H9 (cell line): ENCODE measurements around the gene CXCL14. TPM values are rescaled to one million over a fixed set of nuclear protein-coding genes. Genes with fewer than 3 reads are reported as not detected.

Experiments
- DNase-seq: peaks from one replicate; pipeline ENCODE4 v3.0.0-alpha.2; 2017
- H2AFZ ChIP-seq: one replicate; pipeline ENCODE4 v1.6.1; 2013; ENCODE audit warnings: mild to moderate bottlenecking, low read length, control low read depth, moderate library complexity
- H2AK5ac ChIP-seq: 2 replicates; pipeline ENCODE4 v1.6.1; 2013; ENCODE audit warnings: low read length, control low read depth, mixed read lengths; ENCODE audit not compliant: insufficient read length
- H2BK120ac ChIP-seq: one replicate; pipeline ENCODE4 v1.6.1; 2013; ENCODE audit warnings: low read depth, mild to moderate bottlenecking, low read length, control low read depth, inconsistent platforms; ENCODE audit not compliant: poor library complexity, severe bottlenecking
- H2BK12ac ChIP-seq: 2 replicates; pipeline ENCODE4 v1.6.1; 2013; ENCODE audit warnings: low read length, control low read depth, mixed read lengths, low read depth; ENCODE audit not compliant: insufficient read length
- H2BK15ac ChIP-seq: 2 replicates; pipeline ENCODE4 v1.6.1; 2013; ENCODE audit warnings: low read depth, low read length, control low read depth
- H2BK20ac ChIP-seq: one replicate; pipeline ENCODE4 v1.6.1; 2013; ENCODE audit warnings: low read depth, mild to moderate bottlenecking, low read length, control low read depth, inconsistent platforms; ENCODE audit not compliant: poor library complexity, severe bottlenecking
- H2BK5ac ChIP-seq: 2 replicates; pipeline ENCODE4 v1.6.1; 2013; ENCODE audit warnings: low read length, control low read depth, mixed read lengths; ENCODE audit not compliant: insufficient read length
- H3K14ac ChIP-seq: 2 replicates; pipeline ENCODE4 v1.6.1; 2013; ENCODE audit warnings: low read length, control low read depth; ENCODE audit not compliant: insufficient read depth
- H3K18ac ChIP-seq: 2 replicates; pipeline ENCODE4 v1.6.1; 2013; ENCODE audit warnings: low read depth, mild to moderate bottlenecking, mixed read lengths, low read length, control low read depth; ENCODE audit not compliant: insufficient read length
- H3K23ac ChIP-seq: 2 replicates; pipeline ENCODE4 v1.6.1; 2013; ENCODE audit warnings: low read length, control low read depth, mixed read lengths, low read depth; ENCODE audit not compliant: insufficient read length
- H3K23me2 ChIP-seq: 2 replicates; pipeline ENCODE4 v1.6.1; 2013; ENCODE audit warnings: low read depth, mild to moderate bottlenecking, mixed read lengths, low read length, control low read depth; ENCODE audit not compliant: insufficient read length, poor library complexity, severe bottlenecking
- H3K27ac ChIP-seq: 2 replicates; pipeline ENCODE4 v1.5.1; 2013; ENCODE audit warnings: low read length, control low read depth, mixed read lengths, low read depth; ENCODE audit not compliant: insufficient read length
- H3K27me3 ChIP-seq: 2 replicates; pipeline ENCODE4 v1.6.1; 2013; ENCODE audit warnings: low read length, control low read depth, inconsistent platforms; ENCODE audit not compliant: insufficient read depth
- H3K4ac ChIP-seq: 2 replicates; pipeline ENCODE4 v1.6.1; 2013; ENCODE audit warnings: low read depth, mild to moderate bottlenecking, control low read depth, inconsistent platforms, low read length, moderate library complexity
- H3K4me1 ChIP-seq: 2 replicates; pipeline ENCODE4 v1.6.1; 2013; ENCODE audit warnings: low read length, control low read depth, inconsistent platforms; ENCODE audit not compliant: insufficient read depth
- H3K4me2 ChIP-seq: 2 replicates; pipeline ENCODE4 v1.6.1; 2013; ENCODE audit warnings: low read length, control low read depth, mixed read lengths; ENCODE audit not compliant: insufficient read length, insufficient read depth
- H3K56ac ChIP-seq: 2 replicates; pipeline ENCODE4 v1.6.1; 2013; ENCODE audit warnings: low read depth, mild to moderate bottlenecking, mixed read lengths, low read length, control low read depth; ENCODE audit not compliant: insufficient read length
- H3K79me1 ChIP-seq: 2 replicates; pipeline ENCODE4 v1.6.1; 2013; ENCODE audit warnings: low read depth, mild to moderate bottlenecking, moderate library complexity, low read length, control low read depth, inconsistent platforms; ENCODE audit not compliant: insufficient read depth, poor library complexity, severe bottlenecking
- H3K79me2 ChIP-seq: 2 replicates; pipeline ENCODE4 v1.6.1; 2013; ENCODE audit warnings: low read length, control low read depth, inconsistent platforms; ENCODE audit not compliant: insufficient read depth
- H3K9ac ChIP-seq: 2 replicates; pipeline ENCODE4 v1.6.1; 2013; ENCODE audit warnings: low read length, control low read depth, mixed read lengths; ENCODE audit not compliant: insufficient read length; ENCODE audit errors: extremely low read depth
- H3K9me3 ChIP-seq: one replicate; pipeline ENCODE4 v1.6.1; 2013; ENCODE audit warnings: low read depth, low read length, inconsistent platforms; ENCODE audit not compliant: control insufficient read depth
- H3T11ph ChIP-seq: one replicate; pipeline ENCODE4 v1.6.1; 2013; ENCODE audit warnings: mild to moderate bottlenecking, low read length, control low read depth, inconsistent platforms
- H4K20me1 ChIP-seq: one replicate; pipeline ENCODE4 v1.6.1; 2013; ENCODE audit not compliant: control insufficient read depth, insufficient read length, insufficient read depth
- H4K5ac ChIP-seq: 2 replicates; pipeline ENCODE4 v1.6.1; 2013; ENCODE audit warnings: low read depth, mild to moderate bottlenecking, mixed read lengths, low read length, control low read depth; ENCODE audit not compliant: insufficient read length
- H4K8ac ChIP-seq: replicated peaks from 2 replicates; pipeline ENCODE4 v1.6.1; 2013; ENCODE audit warnings: low read length, control low read depth, mixed read lengths, low read depth; ENCODE audit not compliant: insufficient read length
- H4K91ac ChIP-seq: 2 replicates; pipeline ENCODE4 v1.6.1; 2013; ENCODE audit warnings: low read depth, mild to moderate bottlenecking, moderate library complexity, mixed read lengths, low read length, control low read depth; ENCODE audit not compliant: insufficient read length
- H3K27ac Mint-ChIP-seq, 3 experiments: 2 replicates in 2 of 3; 3 replicates in 1 of 3; pipeline ENCODE4 v1.8.0; 2020 to 2021; ENCODE audit warnings: mixed read lengths in 3 of 3, mild to moderate bottlenecking in 1 of 3, moderate library complexity in 1 of 3
- H3K27me3 Mint-ChIP-seq: 2 replicates; pipeline ENCODE4 v1.8.0; 2021; ENCODE audit warnings: low read depth, mild to moderate bottlenecking, moderate library complexity, mixed read lengths
- H3K36me3 Mint-ChIP-seq, 3 experiments: 2 replicates in 2 of 3; 3 replicates in 1 of 3; pipeline ENCODE4 v1.8.0; 2020 to 2021; ENCODE audit warnings: low read depth in 3 of 3, mixed read lengths in 3 of 3; ENCODE audit not compliant: insufficient read depth in 1 of 3
- H3K4me1 Mint-ChIP-seq, 2 experiments: 2 replicates each; pipeline ENCODE4 v1.8.0; 2020; ENCODE audit warnings: mixed read lengths in 2 of 2
- H3K4me3 Mint-ChIP-seq, 2 experiments: 2 replicates in 1 of 2; 3 replicates in 1 of 2; pipeline ENCODE4 v1.8.0; 2020 to 2021; ENCODE audit warnings: mild to moderate bottlenecking in 2 of 2, mixed read lengths in 2 of 2, moderate library complexity in 1 of 2
- H3K9me3 Mint-ChIP-seq, 2 experiments: 2 replicates in 1 of 2; 3 replicates in 1 of 2; pipeline ENCODE4 v1.8.0; 2020; ENCODE audit warnings: mild to moderate bottlenecking in 2 of 2, mixed read lengths in 2 of 2, moderate library complexity in 1 of 2
- WGBS: extraction: QIAGEN DNeasy Blood & Tissue Kit; methylation state at CpG from one replicate; pipeline ENCODE4 v1.1.7; 2013; ENCODE audit warnings: missing lambda C conversion rate, low lambda C conversion rate, mixed read lengths; ENCODE audit not compliant: insufficient read length; ENCODE audit errors: extremely low coverage; 5-methylcytosine and 5-hydroxymethylcytosine counted together
- total RNA-seq: library from RNA; stranded (reverse); gene quantifications from 2 replicates; pipeline ENCODE4 v1.2.1, GENCODE V29; 2021
- TF ChIP-seq, protein P1 (sequence below): fragments of 200-600 bp; sonication (generic); conservative IDR thresholded peaks from 3 replicates; pipeline ENCODE4 v1.8.0; 2021; ENCODE audit warnings: antibody characterized with exemption, mild to moderate bottlenecking

CXCL14 gene
- total RNA-seq, 1 experiment from 2014 or later: 1.1 TPM

DNA sequence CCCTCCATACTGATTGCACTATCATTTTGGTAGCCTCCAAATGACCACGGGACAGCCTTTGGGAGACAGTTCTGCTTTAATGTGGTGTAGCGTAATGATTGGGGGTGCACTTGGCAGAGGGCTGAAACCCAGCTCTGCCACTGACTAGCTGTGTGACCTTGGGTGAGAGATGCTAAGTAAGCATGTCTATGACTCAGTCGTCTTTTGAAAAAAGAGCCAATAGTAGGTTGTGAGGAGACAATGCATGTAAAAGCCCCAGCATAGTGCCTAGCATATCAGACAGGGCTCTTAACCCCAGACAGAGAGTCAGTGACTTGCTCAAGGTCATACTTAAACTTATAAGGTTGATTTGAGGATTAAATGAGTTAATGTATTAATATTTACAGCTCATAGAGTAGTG is 18.0 kb upstream of the CXCL14 start:
- no peak overlapping the region for H3K18ac ChIP-seq
- no peaks in the 10 kb centered on the region for H3K4me1 Mint-ChIP-seq
- no peaks in the 10 kb centered on the region for H3K4me1 ChIP-seq
- no peak overlapping the region for H2BK5ac ChIP-seq
- H3K4ac ChIP-seq: no peak overlapping the region
- peaks cover 18% of the 10 kb centered on the region for H3K27me3 Mint-ChIP-seq
- no peaks in the 10 kb centered on the region for H3K9me3 ChIP-seq
- no peak overlapping the region for H3K4me3 Mint-ChIP-seq
- H3K36me3 Mint-ChIP-seq: no peaks in the 10 kb centered on the region
- no peak overlapping the region for H3K27ac Mint-ChIP-seq
- DNase-seq: no peak
- no CpG with 5 or more reads among the region's 3 CpGs for WGBS
- no peak overlapping the region for H2BK120ac ChIP-seq
- H2BK12ac ChIP-seq: no peak overlapping the region
- H3K14ac ChIP-seq: no peak overlapping the region
- H3T11ph ChIP-seq: no peak overlapping the region
- H3K9me3 Mint-ChIP-seq: no peaks in the 10 kb centered on the region
- H4K20me1 ChIP-seq: no peaks in the 10 kb centered on the region
- no peak overlapping the region for H4K8ac ChIP-seq
- no peaks in the 10 kb centered on the region for H3K23me2 ChIP-seq
- H4K91ac ChIP-seq: no peak overlapping the region
- H3K9ac ChIP-seq: no peak overlapping the region
- no peak overlapping the region for H2AFZ ChIP-seq
- H3K27me3 ChIP-seq: no peaks in the 10 kb centered on the region
- no peaks in the 10 kb centered on the region for H3K79me2 ChIP-seq
- H3K4me2 ChIP-seq: no peak overlapping the region
- H3K56ac ChIP-seq: no peak overlapping the region
- H2AK5ac ChIP-seq: no peak overlapping the region
- TF ChIP-seq, protein P1, sequence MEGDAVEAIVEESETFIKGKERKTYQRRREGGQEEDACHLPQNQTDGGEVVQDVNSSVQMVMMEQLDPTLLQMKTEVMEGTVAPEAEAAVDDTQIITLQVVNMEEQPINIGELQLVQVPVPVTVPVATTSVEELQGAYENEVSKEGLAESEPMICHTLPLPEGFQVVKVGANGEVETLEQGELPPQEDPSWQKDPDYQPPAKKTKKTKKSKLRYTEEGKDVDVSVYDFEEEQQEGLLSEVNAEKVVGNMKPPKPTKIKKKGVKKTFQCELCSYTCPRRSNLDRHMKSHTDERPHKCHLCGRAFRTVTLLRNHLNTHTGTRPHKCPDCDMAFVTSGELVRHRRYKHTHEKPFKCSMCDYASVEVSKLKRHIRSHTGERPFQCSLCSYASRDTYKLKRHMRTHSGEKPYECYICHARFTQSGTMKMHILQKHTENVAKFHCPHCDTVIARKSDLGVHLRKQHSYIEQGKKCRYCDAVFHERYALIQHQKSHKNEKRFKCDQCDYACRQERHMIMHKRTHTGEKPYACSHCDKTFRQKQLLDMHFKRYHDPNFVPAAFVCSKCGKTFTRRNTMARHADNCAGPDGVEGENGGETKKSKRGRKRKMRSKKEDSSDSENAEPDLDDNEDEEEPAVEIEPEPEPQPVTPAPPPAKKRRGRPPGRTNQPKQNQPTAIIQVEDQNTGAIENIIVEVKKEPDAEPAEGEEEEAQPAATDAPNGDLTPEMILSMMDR: no peak
- no peak overlapping the region for H2BK15ac ChIP-seq
- H2BK20ac ChIP-seq: no peak overlapping the region
- no peaks in the 10 kb centered on the region for H3K79me1 ChIP-seq
- H3K23ac ChIP-seq: no peak overlapping the region
- no peak overlapping the region for H3K27ac ChIP-seq
- H4K5ac ChIP-seq: no peak overlapping the region
